IMR-90 (cell line): Measurements from ENCODE around the gene C5orf58. TPM values are rescaled to one million over a fixed set of nuclear protein-coding genes. Genes with fewer than 3 reads are reported as not detected.

Source experiments
- ATAC-seq: fragments of 200-7000 bp; cut with Tn5 transposase; 2 replicates; pipeline ENCODE4 v1.9.1; 2020; ENCODE audit warnings: low read depth, mild to moderate bottlenecking, moderate library complexity
- BruUV-seq: library from RNA; stranded (reverse); fragments of 400-500 nt; replicated peaks from 2 replicates; lab custom pipeline; 2021; lab: Mats Ljungman, UMichigan
- CTCF ChIA-PET: fragments of 300-600 bp; formaldehyde crosslinking; extraction: SDS; loops from one replicate; lab custom pipeline; 2021; ENCODE audit warnings: antibody characterized with exemption; lab: Yijun Ruan, JAX
- POLR2A ChIA-PET: fragments of 300-600 bp; sonication (Branson Sonifier 250); formaldehyde crosslinking; loops from one replicate; lab custom pipeline; 2022; ENCODE audit warnings: antibody characterized with exemption; ENCODE audit not compliant: unreplicated experiment; lab: Charles Lee
- DNase-seq: peaks from one replicate; pipeline ENCODE4 v3.0.0; 2013
- H2AFZ ChIP-seq: replicated peaks from 2 replicates; pipeline ENCODE3; 2013; ENCODE audit warnings: low read length, mild to moderate bottlenecking; ENCODE audit not compliant: poor library complexity
- H2AK5ac ChIP-seq: 2 replicates; pipeline ENCODE4 v1.6.1; 2013; ENCODE audit warnings: low read depth, low read length, inconsistent platforms
- H2AK9ac ChIP-seq: replicated peaks from 2 replicates; pipeline ENCODE3; 2013; ENCODE audit warnings: mild to moderate bottlenecking, low read depth, low read length, moderate library complexity; ENCODE audit not compliant: poor library complexity
- H2BK120ac ChIP-seq: 2 replicates; pipeline ENCODE4 v1.6.1; 2013; ENCODE audit warnings: low read depth, low read length, inconsistent platforms
- H2BK15ac ChIP-seq: 3 replicates; pipeline ENCODE4 v1.6.1; 2013; ENCODE audit warnings: low read depth, low read length, inconsistent platforms
- H2BK20ac ChIP-seq: 2 replicates; pipeline ENCODE4 v1.6.1; 2013; ENCODE audit warnings: low read depth, mild to moderate bottlenecking, inconsistent platforms, low read length, moderate library complexity
- H2BK5ac ChIP-seq: 2 replicates; pipeline ENCODE4 v1.6.1; 2013; ENCODE audit warnings: mild to moderate bottlenecking, low read depth, low read length, inconsistent platforms; ENCODE audit not compliant: poor library complexity, severe bottlenecking
- H3K14ac ChIP-seq: replicated peaks from 2 replicates; pipeline ENCODE4 v1.6.1; 2013; ENCODE audit warnings: low read depth, low read length, inconsistent platforms
- H3K18ac ChIP-seq: 2 replicates; pipeline ENCODE4 v1.6.1; 2013; ENCODE audit warnings: low read depth, low read length, control low read depth
- H3K23ac ChIP-seq: 2 replicates; pipeline ENCODE4 v1.6.1; 2013; ENCODE audit warnings: low read depth, low read length, inconsistent platforms
- H3K27ac ChIP-seq: 2 replicates; pipeline ENCODE4 v1.5.1; 2013; ENCODE audit warnings: mild to moderate bottlenecking, control low read depth, low read length; ENCODE audit not compliant: insufficient read depth
- H3K27me3 ChIP-seq: 2 replicates; pipeline ENCODE4 v1.6.1; 2013; ENCODE audit warnings: low read length; ENCODE audit not compliant: control insufficient read depth, insufficient read depth
- H3K36me3 ChIP-seq: 2 replicates; pipeline ENCODE4 v1.6.1; 2013; ENCODE audit warnings: low read length, mixed read lengths; ENCODE audit not compliant: control insufficient read depth, insufficient read depth
- H3K4ac ChIP-seq: 2 replicates; pipeline ENCODE4 v1.6.1; 2013; ENCODE audit warnings: low read depth, low read length, inconsistent platforms
- H3K4me1 ChIP-seq: 2 replicates; pipeline ENCODE4 v1.6.1; 2013; ENCODE audit warnings: low read length, mixed read lengths; ENCODE audit not compliant: control insufficient read depth, insufficient read depth
- H3K4me2 ChIP-seq: 2 replicates; pipeline ENCODE4 v1.6.1; 2013; ENCODE audit warnings: low read depth, mild to moderate bottlenecking, control low read depth, low read length, moderate library complexity
- H3K4me3 ChIP-seq: 2 replicates; pipeline ENCODE4 v1.5.1; 2013; ENCODE audit warnings: low read depth, mild to moderate bottlenecking, control low read depth, low read length, moderate library complexity; ENCODE audit not compliant: insufficient read depth
- H3K56ac ChIP-seq: 2 replicates; pipeline ENCODE4 v1.6.1; 2013; ENCODE audit warnings: low read length, inconsistent platforms; ENCODE audit not compliant: insufficient read depth; ENCODE audit errors: extremely low read depth
- H3K79me1 ChIP-seq, 2 experiments: 2 replicates each; pipeline ENCODE4 v1.6.1; 2013; ENCODE audit warnings: low read length in 2 of 2, inconsistent platforms in 1 of 2, low read depth in 1 of 2
- H3K9ac ChIP-seq: 2 replicates; pipeline ENCODE4 v1.6.1; 2013; ENCODE audit warnings: low read depth, low read length, control low read depth
- H3K9me1 ChIP-seq: 2 replicates; pipeline ENCODE4 v1.6.1; 2013; ENCODE audit warnings: low read length, inconsistent platforms; ENCODE audit not compliant: insufficient read depth
- H3K9me3 ChIP-seq: 2 replicates; pipeline ENCODE4 v1.6.1; 2013; ENCODE audit warnings: low read length; ENCODE audit not compliant: control insufficient read depth, insufficient read depth
- H4K20me1 ChIP-seq: 2 replicates; pipeline ENCODE4 v1.6.1; 2013; ENCODE audit warnings: low read length, inconsistent platforms; ENCODE audit not compliant: insufficient read depth
- H4K5ac ChIP-seq: 2 replicates; pipeline ENCODE4 v1.6.1; 2013; ENCODE audit warnings: mild to moderate bottlenecking, low read depth, low read length, control low read depth
- H4K8ac ChIP-seq, 2 experiments: 2 replicates each; pipeline ENCODE4 v1.6.1; 2013; ENCODE audit warnings: low read depth in 2 of 2, low read length in 2 of 2, control low read depth in 1 of 2, inconsistent platforms in 1 of 2
- H4K91ac ChIP-seq: 2 replicates; pipeline ENCODE4 v1.6.1; 2013; ENCODE audit warnings: low read depth, low read length, inconsistent platforms; ENCODE audit not compliant: insufficient read depth
- CHD1 ChIP-seq: IDR thresholded peaks from 2 replicates; pipeline ENCODE4 v1.6.1; 2012; ENCODE audit warnings: low read depth, low read length, improper control_type of control experiment
- MAFK ChIP-seq: IDR thresholded peaks from 2 replicates; pipeline ENCODE4 v1.6.1; 2012; ENCODE audit warnings: low read depth, low read length, improper control_type of control experiment
- RAD21 ChIP-seq: IDR thresholded peaks from 2 replicates; pipeline ENCODE4 v1.6.1; 2012; ENCODE audit warnings: low read length, improper control_type of control experiment
- RCOR1 ChIP-seq: IDR thresholded peaks from 2 replicates; pipeline ENCODE4 v1.6.1; 2012; ENCODE audit warnings: mild to moderate bottlenecking, low read length, improper control_type of control experiment; ENCODE audit not compliant: insufficient replicate concordance
- RFX5 ChIP-seq: IDR thresholded peaks from 2 replicates; pipeline ENCODE4 v1.8.0; 2012; ENCODE audit warnings: low read depth, mild to moderate bottlenecking, low read length, moderate library complexity
- SMC3 ChIP-seq: fragments of 150-350 bp; IDR thresholded peaks from 2 replicates; pipeline ENCODE4 v1.6.1; 2016; ENCODE audit warnings: low read depth, mild to moderate bottlenecking, antibody characterized with exemption, low read length, moderate library complexity
- WGBS, 2 experiments: methylation state at CpG; one replicate each; pipeline versions ENCODE4 v1.1.5 to v1.1.7; 2013; ENCODE audit warnings: missing lambda C conversion rate in 2 of 2; ENCODE audit not compliant: insufficient read length in 1 of 2; ENCODE audit errors: extremely low coverage in 2 of 2; 5-methylcytosine and 5-hydroxymethylcytosine counted together
- dilution Hi-C: fragments of 300-500 bp; cut with HindIII; formaldehyde crosslinking; loops from one replicate; pipeline ENCODE4 v1.14.3; 2018; ENCODE audit warnings: low sequenced_read_pairs; ENCODE audit not compliant: unreplicated experiment
- in situ Hi-C: fragments of 300-500 bp; cut with MboI; formaldehyde crosslinking; loops from 3 replicates; pipeline ENCODE4 v1.14.3; 2019; ENCODE audit warnings: low sequenced_read_pairs, inconsistent platforms, mixed read lengths
- intact Hi-C: fragments of 100-400 bp; cut with micrococcal nuclease; formaldehyde crosslinking; loops from 2 replicates; pipeline ENCODE4 v1.10.0; 2022
- polyA plus RNA-seq, 3 experiments: library from polyadenylated mRNA; depleted of rRNA; stranded (reverse); fragments of >200 nt; gene quantifications; 2 replicates each; pipeline ENCODE4 v1.2.3, GENCODE V29; 2012; ENCODE audit warnings: low replicate concordance in 1 of 3
- total RNA-seq: library from RNA; depleted of rRNA; stranded (reverse); fragments of >200 nt; gene quantifications from 2 replicates; pipeline ENCODE4 v1.2.3, GENCODE V29; 2012
- TF ChIP-seq, protein P1 (sequence below): fragments of 150-350 bp; IDR thresholded peaks from 2 replicates; pipeline ENCODE4 v1.6.1; 2017; ENCODE audit warnings: mild to moderate bottlenecking, antibody characterized with exemption, low read length, low read depth

C5orf58 gene
- total and polyA plus RNA-seq, 2 of the 4 experiments (the other 2 are of a cell fraction): not detected

GRCh38 chr5:170292179-170293104 lies 59.7 kb downstream of the C5orf58 start:
- Histone ChIP-seq H3K4me2 (no peak overlapping the region), H3K9ac (no peak overlapping the region), H3K4me1 (no peaks in the 10 kb centered on the region), H2BK15ac (no peak overlapping the region), H2AK5ac (no peak overlapping the region), H4K20me1 (no peaks in the 10 kb centered on the region), H3K27me3 (no peaks in the 10 kb centered on the region), H3K9me1 (no peaks in the 10 kb centered on the region), H3K27ac (no peak overlapping the region), H4K8ac (no peak overlapping the region), H3K23ac (no peak overlapping the region), H2AK9ac (no peak overlapping the region), H3K4ac (no peak overlapping the region), H4K5ac (no peak overlapping the region), H3K14ac (no peak overlapping the region), H4K91ac (no peak overlapping the region), H3K9me3 (no peaks in the 10 kb centered on the region), H3K79me1 (no peaks in the 10 kb centered on the region), H2BK20ac (no peak overlapping the region), H3K18ac (no peak overlapping the region), H3K56ac (no peak overlapping the region), H2AFZ (no peak overlapping the region), H2BK5ac (no peak overlapping the region), H3K36me3 (no peaks in the 10 kb centered on the region), H3K4me3 (no peak overlapping the region), H2BK120ac (no peak overlapping the region)
- in situ Hi-C loops (no loop called here), intact Hi-C loops (no loop called here), dilution Hi-C loops (no loop called here)
- TF ChIP-seq RCOR1 (no peak), MAFK (no peak), CHD1 (no peak), RFX5 (no peak), SMC3 (no peak), RAD21 (no peak)
- TF ChIP-seq, protein P1, sequence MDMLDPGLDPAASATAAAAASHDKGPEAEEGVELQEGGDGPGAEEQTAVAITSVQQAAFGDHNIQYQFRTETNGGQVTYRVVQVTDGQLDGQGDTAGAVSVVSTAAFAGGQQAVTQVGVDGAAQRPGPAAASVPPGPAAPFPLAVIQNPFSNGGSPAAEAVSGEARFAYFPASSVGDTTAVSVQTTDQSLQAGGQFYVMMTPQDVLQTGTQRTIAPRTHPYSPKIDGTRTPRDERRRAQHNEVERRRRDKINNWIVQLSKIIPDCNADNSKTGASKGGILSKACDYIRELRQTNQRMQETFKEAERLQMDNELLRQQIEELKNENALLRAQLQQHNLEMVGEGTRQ: no peak
- ChIA-PET CTCF (no interaction called here), POLR2A (no interaction called here)
- no TSS peak for BruUV-seq
- ATAC-seq (no peak), DNase-seq (no peak)
- no CpG with 5 or more reads among the region's 4 CpGs for WGBS, 2 experiments
